ENCODE results near the gene ADCY4. TPM values are rescaled to one million over a fixed set of nuclear protein-coding genes. Genes with fewer than 3 reads are reported as not detected.

ADCY4 gene
- total RNA-seq, 1 donor from 2014 or later: 60.1 TPM

- peak in 1 of 2 donors; percentile 29 for DNase-seq (ENCODE audit: low read depth in 2 of 2)
Measured at GRCh38 chr14:24317141-24317928, 17.5 kb downstream of the ADCY4 start.

- DNase-seq (ENCODE audit: low read depth in 2 of 2): no peak
Measured at GRCh38 chr14:24316597-24316950, 18.3 kb downstream of the ADCY4 start.

GRCh38 chr14:24315807-24316596, 18.9 kb downstream of the ADCY4 start:
- DNase-seq (ENCODE audit: low read depth in 2 of 2): peak; percentile 66 to 80

GRCh38 chr14:24315243-24315806, 19.5 kb downstream of the ADCY4 start:
- no peak for DNase-seq (ENCODE audit: low read depth in 2 of 2)

GRCh38 chr14:24314377-24315193, 20.3 kb downstream of the ADCY4 start:
- no peak for DNase-seq (ENCODE audit: low read depth in 2 of 2)

GRCh38 chr14:24313913-24314312, 21.0 kb downstream of the ADCY4 start:
- no peak for DNase-seq (ENCODE audit: low read depth in 2 of 2)

- DNase-seq (ENCODE audit: low read depth in 2 of 2): peak; percentile 78 to 92
Measured at GRCh38 chr14:24312736-24313507, 21.9 kb downstream of the ADCY4 start.

- no peak for DNase-seq (ENCODE audit: low read depth in 2 of 2)
Measured at GRCh38 chr14:24311837-24312615, 22.8 kb downstream of the ADCY4 start.

GRCh38 chr14:24310646-24311604, 23.9 kb downstream of the ADCY4 start, which contains the start of gene LTB4R:
LTB4R (plus strand) TSS chr14:24311502; CDS start chr14:24315652, 4,150 bp downstream.
- DNase-seq (ENCODE audit: low read depth in 2 of 2): peak; percentile 87 to 95

GRCh38 chr14:24310265-24310645, 24.6 kb downstream of the ADCY4 start:
- DNase-seq (ENCODE audit: low read depth in 2 of 2): no peak

- DNase-seq (ENCODE audit: low read depth in 2 of 2): no peak
Measured at GRCh38 chr14:24309538-24310264, 25.2 kb downstream of the ADCY4 start, which contains the start of gene LTB4R2. LTB4R2 (plus strand) TSS chr14:24310140; CDS start chr14:24310665, 525 bp downstream.

GRCh38 chr14:24308342-24309124, 26.3 kb downstream of the ADCY4 start:
- DNase-seq (ENCODE audit: low read depth in 2 of 2): no peak

GRCh38 chr14:24307575-24308341, 27.1 kb downstream of the ADCY4 start, which contains the start of gene CIDEB:
CIDEB (minus strand) TSS chr14:24307977; CDS start chr14:24307858, 119 bp downstream.
- DNase-seq (ENCODE audit: low read depth in 2 of 2): peak; percentile 62 to 63

GRCh38 chr14:24307156-24307574, 27.7 kb downstream of the ADCY4 start:
- no peak for DNase-seq (ENCODE audit: low read depth in 2 of 2)

- no peak for DNase-seq (ENCODE audit: low read depth in 2 of 2)
Measured at GRCh38 chr14:24304019-24304387, 30.9 kb downstream of the ADCY4 start.

- no peak for DNase-seq (ENCODE audit: low read depth in 2 of 2)
Measured at GRCh38 chr14:24300326-24300980, 34.4 kb downstream of the ADCY4 start.
